PC-9 (cell line): ENCODE data around the gene MYH14. TPM values are rescaled to one million over a fixed set of nuclear protein-coding genes. Genes with fewer than 3 reads are reported as not detected.
"Not testable (repeated sequence)": the region's sequence is repeated elsewhere in the genome, so short reads cannot be mapped to it uniquely, and the experiment has no call there.

Source experiments
- BruUV-seq: library from RNA; stranded (reverse); fragments of 400-500 nt; replicated peaks from 2 replicates; lab custom pipeline; 2021; lab: Mats Ljungman, UMichigan
- CTCF ChIA-PET: fragments of 300-600 bp; sonication (Branson Sonifier 250); formaldehyde crosslinking; loops from one replicate; lab custom pipeline; 2022; ENCODE audit warnings: antibody characterized with exemption; lab: Charles Lee
- POLR2A ChIA-PET: fragments of 300-600 bp; sonication (Branson Sonifier 250); formaldehyde crosslinking; loops from one replicate; lab custom pipeline; 2022; ENCODE audit warnings: antibody characterized with exemption; ENCODE audit not compliant: unreplicated experiment; lab: Charles Lee
- DNase-seq, 2 experiments: peaks; one replicate each; pipeline versions ENCODE4 v3.0.0 to v3.0.0-alpha.2; 2015 to 2022; ENCODE audit warnings: mixed read lengths in 1 of 2
- H2AFZ ChIP-seq: fragments of 200-600 bp; sonication (generic); 2 replicates; pipeline ENCODE4 v1.8.1; 2017; ENCODE audit warnings: antibody characterized with exemption
- H3F3A ChIP-seq: fragments of 200-600 bp; sonication (generic); 2 replicates; pipeline ENCODE4 v1.8.1; 2017; ENCODE audit warnings: antibody characterized with exemption, mild to moderate bottlenecking, low read depth; ENCODE audit not compliant: insufficient read depth
- H3K27ac ChIP-seq: fragments of 200-600 bp; sonication (generic); 2 replicates; pipeline ENCODE4 v1.6.1; 2016; ENCODE audit warnings: mixed run types
- H3K27me3 ChIP-seq: fragments of 200-600 bp; sonication (generic); 2 replicates; pipeline ENCODE4 v1.6.1; 2016; ENCODE audit warnings: low read depth, mixed run types; ENCODE audit not compliant: insufficient read depth
- H3K36me3 ChIP-seq: fragments of 200-600 bp; sonication (generic); 2 replicates; pipeline ENCODE4 v1.6.1; 2016; ENCODE audit warnings: low read depth, mixed run types
- H3K4me1 ChIP-seq: fragments of 200-600 bp; sonication (generic); replicated peaks from 2 replicates; pipeline ENCODE4 v1.6.1; 2016; ENCODE audit warnings: mixed run types; ENCODE audit not compliant: insufficient read depth
- H3K4me2 ChIP-seq: fragments of 200-600 bp; sonication (generic); 2 replicates; pipeline ENCODE4 v1.6.1; 2017; ENCODE audit warnings: mixed run types
- H3K4me3 ChIP-seq: fragments of 200-600 bp; sonication (generic); 2 replicates; pipeline ENCODE4 v1.6.1; 2016; ENCODE audit warnings: mixed run types
- H3K79me2 ChIP-seq: fragments of 200-600 bp; sonication (generic); 2 replicates; pipeline ENCODE4 v1.6.1; 2017; ENCODE audit warnings: low read depth, mixed run types
- H3K9me2 ChIP-seq: fragments of 200-600 bp; sonication (generic); 2 replicates; pipeline ENCODE4 v1.8.1; 2017; ENCODE audit warnings: mild to moderate bottlenecking; ENCODE audit not compliant: insufficient read depth
- H3K9me3 ChIP-seq: fragments of 200-600 bp; sonication (generic); 2 replicates; pipeline ENCODE4 v1.8.1; 2016; ENCODE audit warnings: low read depth; ENCODE audit not compliant: insufficient read depth
- H4K20me1 ChIP-seq: fragments of 200-600 bp; sonication (generic); 2 replicates; pipeline ENCODE4 v1.8.1; 2017; ENCODE audit not compliant: insufficient read depth
- EZH2 ChIP-seq: fragments of 200-600 bp; sonication (generic); IDR thresholded peaks from 2 replicates; pipeline ENCODE4 v1.8.0; 2017; ENCODE audit warnings: antibody characterized with exemption, low read depth
- intact Hi-C: fragments of 100-400 bp; cut with micrococcal nuclease; formaldehyde crosslinking; loops from one replicate; pipeline ENCODE4 v1.10.0; 2022; ENCODE audit not compliant: unreplicated experiment
- total RNA-seq: library from RNA; stranded (reverse); gene quantifications from 2 replicates; pipeline ENCODE4 v1.2.3, GENCODE V29; 2021
- TF ChIP-seq, protein P1 (sequence below): fragments of 200-600 bp; sonication (generic); conservative IDR thresholded peaks from 2 replicates; pipeline ENCODE4 v1.6.1; 2017; ENCODE audit warnings: mixed run types, antibody characterized with exemption, mild to moderate bottlenecking, moderate library complexity

MYH14 gene
- total RNA-seq, 1 experiment from 2014 or later: 115 TPM

DNA sequence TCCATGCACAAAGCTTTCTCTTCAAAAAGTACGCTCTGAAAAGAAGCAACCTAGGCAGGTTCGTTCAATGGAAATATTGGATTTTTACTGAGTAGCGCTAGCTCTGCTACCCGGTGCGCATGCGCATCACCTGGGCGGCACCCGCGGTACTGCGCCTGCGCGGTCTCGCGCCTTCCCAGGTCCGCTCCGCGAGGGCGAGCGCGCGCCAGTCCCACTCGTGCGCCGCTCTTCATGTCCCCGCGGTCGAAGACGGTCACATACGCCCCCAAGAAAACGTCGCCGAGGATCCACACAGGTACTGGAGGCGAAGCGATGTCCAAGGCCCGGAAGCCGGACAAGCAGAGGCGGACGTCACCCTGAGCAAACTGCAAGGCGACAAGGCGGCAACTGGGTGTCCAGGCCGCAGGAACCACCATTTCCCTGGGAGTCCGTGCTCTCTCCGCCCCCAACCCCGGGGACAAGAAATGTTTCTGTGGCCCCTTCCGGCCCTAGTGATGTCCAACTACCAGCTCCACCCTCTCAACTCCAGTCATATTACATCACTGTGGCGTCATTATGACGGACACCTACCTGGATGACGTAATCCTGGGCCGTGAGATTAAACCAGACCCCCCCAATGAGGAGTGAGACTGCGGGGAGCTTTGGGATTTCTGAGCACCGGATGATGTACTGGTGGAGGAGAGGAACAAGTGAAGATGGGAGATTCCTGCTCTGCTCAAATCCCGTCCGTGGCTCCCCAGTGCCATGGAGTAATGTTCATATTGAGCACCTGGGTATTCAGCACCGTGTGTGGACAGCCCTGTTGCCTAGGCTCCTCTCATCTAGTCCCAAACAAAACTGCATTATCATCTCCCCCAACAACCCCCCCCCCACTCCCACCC, 130.6 kb downstream of the MYH14 start:
- CTCF ChIA-PET: no interaction called here
- Histone ChIP-seq H3K9me2 (no peaks in the 10 kb centered on the region), H4K20me1 (no peaks in the 10 kb centered on the region), H3F3A (peaks cover 16% of the 10 kb centered on the region), H3K27me3 (0 out of 2 replicates have a peak, but pooled peaks cover 6% of the 10 kb centered on the region), H3K79me2 (peaks cover 4% of the 10 kb centered on the region; the same call in 1 of the 2 replicates), H3K4me1 (peaks cover 22% of the 10 kb centered on the region; the same call in 1 of the 2 replicates), H2AFZ (peak overlapping the region; percentile 85), H3K36me3 (no peaks in the 10 kb centered on the region), H3K9me3 (no peaks in the 10 kb centered on the region), H3K4me2 (peak overlapping the region; percentile 78), H3K27ac (peak overlapping the region; percentile 13; the same call in 1 of the 2 replicates), H3K4me3 (peak overlapping the region; percentile 55)
- peak in 1 of 2 experiments; percentile 85 for DNase-seq
- intact Hi-C loops: loop anchor here (2.0 kb wide), 1 partner anchor 167 kb away; no protein-coding TSS in a partner anchor
- POLR2A ChIA-PET: interaction anchor here (0.6 kb wide), 1 partner anchor 22 kb away, joined by 3 read pairs; no protein-coding TSS in a partner anchor
- TF ChIP-seq EZH2: no peak
- TF ChIP-seq, protein P1, sequence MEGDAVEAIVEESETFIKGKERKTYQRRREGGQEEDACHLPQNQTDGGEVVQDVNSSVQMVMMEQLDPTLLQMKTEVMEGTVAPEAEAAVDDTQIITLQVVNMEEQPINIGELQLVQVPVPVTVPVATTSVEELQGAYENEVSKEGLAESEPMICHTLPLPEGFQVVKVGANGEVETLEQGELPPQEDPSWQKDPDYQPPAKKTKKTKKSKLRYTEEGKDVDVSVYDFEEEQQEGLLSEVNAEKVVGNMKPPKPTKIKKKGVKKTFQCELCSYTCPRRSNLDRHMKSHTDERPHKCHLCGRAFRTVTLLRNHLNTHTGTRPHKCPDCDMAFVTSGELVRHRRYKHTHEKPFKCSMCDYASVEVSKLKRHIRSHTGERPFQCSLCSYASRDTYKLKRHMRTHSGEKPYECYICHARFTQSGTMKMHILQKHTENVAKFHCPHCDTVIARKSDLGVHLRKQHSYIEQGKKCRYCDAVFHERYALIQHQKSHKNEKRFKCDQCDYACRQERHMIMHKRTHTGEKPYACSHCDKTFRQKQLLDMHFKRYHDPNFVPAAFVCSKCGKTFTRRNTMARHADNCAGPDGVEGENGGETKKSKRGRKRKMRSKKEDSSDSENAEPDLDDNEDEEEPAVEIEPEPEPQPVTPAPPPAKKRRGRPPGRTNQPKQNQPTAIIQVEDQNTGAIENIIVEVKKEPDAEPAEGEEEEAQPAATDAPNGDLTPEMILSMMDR: no peak
- BruUV-seq: TSS peak; percentile 87

DNA sequence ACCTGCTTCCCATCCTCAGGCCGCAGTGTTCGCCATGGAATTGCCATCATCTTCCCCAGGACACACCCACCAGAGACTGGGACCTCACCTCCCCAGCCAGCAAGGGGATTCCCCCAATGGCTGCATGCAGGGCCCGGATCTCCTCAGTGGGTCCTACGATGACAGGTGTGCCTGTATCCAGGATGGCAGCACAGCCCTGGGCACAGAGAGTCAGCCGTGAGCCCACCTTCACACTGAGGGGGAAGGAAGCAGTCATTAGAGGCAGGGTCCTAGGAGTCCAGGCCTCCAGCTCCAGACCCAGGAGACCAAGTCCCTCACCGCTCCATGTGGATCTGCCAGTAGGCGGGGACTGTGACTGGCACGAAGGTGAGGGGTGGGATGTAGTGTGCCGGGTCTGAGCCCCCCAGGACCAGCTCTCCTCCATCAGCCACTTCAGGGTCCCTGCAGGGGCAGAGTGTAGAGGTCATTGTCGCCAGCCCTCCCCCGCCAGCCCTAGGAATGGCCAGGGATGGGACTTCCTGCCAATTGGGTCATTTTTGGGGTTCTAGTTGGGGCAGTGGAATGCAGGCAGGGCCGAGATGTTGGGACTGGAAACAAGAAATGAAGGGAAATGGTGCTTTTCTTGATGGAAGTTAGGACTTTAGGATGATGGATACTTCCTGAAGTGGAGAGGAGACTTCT, 131.5 kb downstream of the MYH14 start:
- Histone ChIP-seq H3F3A (peaks cover 11% of the 10 kb centered on the region), H3K27ac (no peak overlapping the region), H3K9me3 (no peaks in the 10 kb centered on the region), H3K79me2 (peaks cover 4% of the 10 kb centered on the region; the same call in 1 of the 2 replicates), H3K27me3 (0 out of 2 replicates have a peak, but pooled peaks cover 6% of the 10 kb centered on the region), H3K4me1 (peaks cover 22% of the 10 kb centered on the region; the same call in 1 of the 2 replicates), H3K9me2 (no peaks in the 10 kb centered on the region), H3K4me3 (no peak overlapping the region), H3K4me2 (no peak overlapping the region), H3K36me3 (no peaks in the 10 kb centered on the region), H4K20me1 (no peaks in the 10 kb centered on the region), H2AFZ (no peak overlapping the region)
- ChIA-PET CTCF (no interaction called here), POLR2A (no interaction called here)
- TF ChIP-seq, protein P1: no peak
- TF ChIP-seq EZH2: no peak
- BruUV-seq: no TSS peak
- DNase-seq: no peak
- intact Hi-C loops: no loop called here

DNA sequence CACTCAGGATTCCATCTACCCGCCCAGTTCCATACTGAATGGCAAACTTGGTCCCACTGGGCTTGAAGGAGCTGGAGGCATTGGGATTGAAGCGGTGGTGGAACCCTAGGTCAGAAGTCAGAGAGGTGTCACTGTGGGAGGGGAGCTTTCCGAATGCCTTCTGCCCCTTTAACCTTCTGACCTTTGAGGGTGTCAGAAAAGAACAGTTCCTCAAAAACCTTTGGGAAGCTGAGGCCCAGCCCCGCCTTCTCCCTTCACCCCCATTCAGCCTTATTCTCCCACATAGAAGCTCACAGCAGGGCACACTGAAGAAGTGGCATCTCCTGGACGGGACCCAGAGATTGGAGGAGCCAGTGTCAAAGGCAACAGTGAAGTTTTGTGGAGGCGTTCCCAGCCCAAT, 133.6 kb downstream of the MYH14 start:
- H3K9me3 ChIP-seq, H3K4me2 ChIP-seq, H4K20me1 ChIP-seq, H3K27me3 ChIP-seq, H3K4me3 ChIP-seq, H2AFZ ChIP-seq, H3F3A ChIP-seq, H3K79me2 ChIP-seq, DNase-seq, H3K9me2 ChIP-seq, BruUV-seq, H3K36me3 ChIP-seq, intact Hi-C loops, CTCF ChIA-PET, H3K27ac ChIP-seq: not testable (repeated sequence)
- peaks cover 16% of the 10 kb centered on the region; the same call in 1 of the 2 replicates for H3K4me1 ChIP-seq
- POLR2A ChIA-PET: interaction anchor here (0.6 kb wide), 1 partner anchor 971 kb away, joined by 4 read pairs; no protein-coding TSS in a partner anchor
